Hepatocyte (in vitro differentiated cells): ENCODE data around the gene SSC5D. TPM values are rescaled to one million over a fixed set of nuclear protein-coding genes. Genes with fewer than 3 reads are reported as not detected.

Experiments used
- DNase-seq: peaks from one replicate; pipeline ENCODE4 v3.0.0-alpha.2; 2016; ENCODE audit warnings: low spot score
- H2AFZ ChIP-seq: fragments of 200-600 bp; sonication (generic); 2 replicates; pipeline ENCODE4 v1.6.0; 2016; ENCODE audit warnings: antibody characterized with exemption, mild to moderate bottlenecking
- H3K27ac ChIP-seq: fragments of 200-600 bp; sonication (generic); 2 replicates; pipeline ENCODE4 v1.5.1; 2016; ENCODE audit warnings: mild to moderate bottlenecking
- H3K27me3 ChIP-seq: fragments of 200-600 bp; sonication (generic); 2 replicates; pipeline ENCODE4 v1.6.1; 2016
- H3K36me3 ChIP-seq: fragments of 200-600 bp; sonication (generic); replicated peaks from 2 replicates; pipeline ENCODE4 v1.5.1; 2016; ENCODE audit warnings: low read depth; ENCODE audit not compliant: insufficient read depth
- H3K4me1 ChIP-seq: fragments of 200-600 bp; sonication (generic); 2 replicates; pipeline ENCODE4 v1.5.1; 2016; ENCODE audit warnings: mild to moderate bottlenecking, moderate library complexity; ENCODE audit not compliant: insufficient read depth
- H3K4me2 ChIP-seq: fragments of 200-600 bp; sonication (generic); 2 replicates; pipeline ENCODE4 v1.6.0; 2016
- H3K4me3 ChIP-seq: fragments of 200-600 bp; sonication (generic); 2 replicates; pipeline ENCODE4 v1.5.1; 2016; ENCODE audit warnings: mild to moderate bottlenecking
- H3K79me2 ChIP-seq: fragments of 200-600 bp; sonication (generic); 2 replicates; pipeline ENCODE4 v1.6.0; 2017; ENCODE audit warnings: mild to moderate bottlenecking
- H3K9me2 ChIP-seq: fragments of 200-600 bp; sonication (generic); replicated peaks from 2 replicates; pipeline ENCODE4 v1.6.0; 2017; ENCODE audit warnings: mild to moderate bottlenecking; ENCODE audit not compliant: insufficient read depth
- H3K9me3 ChIP-seq: fragments of 200-600 bp; sonication (generic); 2 replicates; pipeline ENCODE4 v1.5.1; 2016; ENCODE audit warnings: low read depth, mild to moderate bottlenecking
- H4K20me1 ChIP-seq: fragments of 200-600 bp; sonication (generic); 2 replicates; pipeline ENCODE4 v1.6.0; 2016; ENCODE audit warnings: mild to moderate bottlenecking; ENCODE audit not compliant: insufficient read depth, poor library complexity, severe bottlenecking
- EZH2 ChIP-seq: fragments of 200-600 bp; sonication (generic); IDR thresholded peaks from 2 replicates; pipeline ENCODE4 v1.6.1; 2016; ENCODE audit warnings: antibody characterized with exemption, mild to moderate bottlenecking, borderline replicate concordance
- EZH2phosphoT487 ChIP-seq: fragments of 200-600 bp; sonication (generic); IDR thresholded peaks from one replicate; pipeline ENCODE4 v1.6.1; 2018; ENCODE audit warnings: antibody characterized with exemption, mild to moderate bottlenecking, low read depth, moderate library complexity; ENCODE audit not compliant: unreplicated experiment, severe bottlenecking
- WGBS: methylation state at CpG from one replicate; pipeline ENCODE4 v1.1.6; 2016; ENCODE audit warnings: low lambda C conversion rate; ENCODE audit errors: missing lambda C conversion rate; 5-methylcytosine and 5-hydroxymethylcytosine counted together
- polyA plus RNA-seq: library from polyadenylated mRNA; unstranded; fragments of >200 nt; fragmentation: Nextera tagmentation; extraction: Ambion mirVana; gene quantifications from 2 replicates; pipeline ENCODE4 v1.2.1, GENCODE V29; 2016
- total RNA-seq: library from RNA; depleted of rRNA; stranded (reverse); fragments of >200 nt; gene quantifications from 2 replicates; pipeline ENCODE4 v1.2.3, GENCODE V29; 2014
- TF ChIP-seq, protein P1 (sequence below): fragments of 200-600 bp; sonication (generic); IDR thresholded peaks from 2 replicates; pipeline ENCODE4 v1.5.1; 2016; ENCODE audit warnings: antibody characterized with exemption, mild to moderate bottlenecking; ENCODE audit not compliant: poor library complexity

Gene SSC5D
- total and polyA plus RNA-seq, 2 experiments from 2014 or later = 0.80 to 5.1 TPM

DNA sequence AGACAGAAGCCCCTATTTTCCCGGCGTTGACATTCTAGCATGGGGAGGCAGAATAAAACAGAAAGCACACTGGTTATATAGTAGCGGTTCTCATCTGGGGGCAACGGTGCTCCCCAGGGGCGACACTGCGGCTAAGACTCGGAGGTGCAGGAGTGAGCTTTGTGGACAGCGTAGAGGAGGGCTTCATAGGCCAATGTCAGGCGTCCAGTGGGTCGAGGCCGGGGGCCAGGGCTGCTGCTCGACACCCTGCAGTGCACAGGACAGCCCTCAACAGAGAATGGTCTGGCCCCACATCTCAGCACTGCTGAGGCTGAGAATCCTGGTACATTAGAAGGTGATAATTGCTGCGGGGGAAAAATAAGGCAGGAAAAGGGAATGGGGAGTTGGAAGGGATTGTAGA is 10.3 kb upstream of the SSC5D start:
- no peak for TF ChIP-seq EZH2
- TF ChIP-seq EZH2phosphoT487 = no peak
- TF ChIP-seq, protein P1, sequence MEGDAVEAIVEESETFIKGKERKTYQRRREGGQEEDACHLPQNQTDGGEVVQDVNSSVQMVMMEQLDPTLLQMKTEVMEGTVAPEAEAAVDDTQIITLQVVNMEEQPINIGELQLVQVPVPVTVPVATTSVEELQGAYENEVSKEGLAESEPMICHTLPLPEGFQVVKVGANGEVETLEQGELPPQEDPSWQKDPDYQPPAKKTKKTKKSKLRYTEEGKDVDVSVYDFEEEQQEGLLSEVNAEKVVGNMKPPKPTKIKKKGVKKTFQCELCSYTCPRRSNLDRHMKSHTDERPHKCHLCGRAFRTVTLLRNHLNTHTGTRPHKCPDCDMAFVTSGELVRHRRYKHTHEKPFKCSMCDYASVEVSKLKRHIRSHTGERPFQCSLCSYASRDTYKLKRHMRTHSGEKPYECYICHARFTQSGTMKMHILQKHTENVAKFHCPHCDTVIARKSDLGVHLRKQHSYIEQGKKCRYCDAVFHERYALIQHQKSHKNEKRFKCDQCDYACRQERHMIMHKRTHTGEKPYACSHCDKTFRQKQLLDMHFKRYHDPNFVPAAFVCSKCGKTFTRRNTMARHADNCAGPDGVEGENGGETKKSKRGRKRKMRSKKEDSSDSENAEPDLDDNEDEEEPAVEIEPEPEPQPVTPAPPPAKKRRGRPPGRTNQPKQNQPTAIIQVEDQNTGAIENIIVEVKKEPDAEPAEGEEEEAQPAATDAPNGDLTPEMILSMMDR = no peak
- no peak for DNase-seq
- no peak overlapping the region for H2AFZ ChIP-seq
- H3K4me1 ChIP-seq = peaks cover 13% of the 10 kb centered on the region
- H3K9me3 ChIP-seq = no peaks in the 10 kb centered on the region
- no peak overlapping the region for H3K27ac ChIP-seq
- peaks cover 18% of the 10 kb centered on the region for H3K79me2 ChIP-seq
- H3K27me3 ChIP-seq = no peaks in the 10 kb centered on the region
- peak overlapping the region; percentile 83 for H3K4me2 ChIP-seq
- H3K4me3 ChIP-seq = no peak overlapping the region
- no peaks in the 10 kb centered on the region for H3K9me2 ChIP-seq
- no peaks in the 10 kb centered on the region for H3K36me3 ChIP-seq
- 91% methylated on average over 13 of the region's 13 CpGs for WGBS
- no peaks in the 10 kb centered on the region for H4K20me1 ChIP-seq

DNA sequence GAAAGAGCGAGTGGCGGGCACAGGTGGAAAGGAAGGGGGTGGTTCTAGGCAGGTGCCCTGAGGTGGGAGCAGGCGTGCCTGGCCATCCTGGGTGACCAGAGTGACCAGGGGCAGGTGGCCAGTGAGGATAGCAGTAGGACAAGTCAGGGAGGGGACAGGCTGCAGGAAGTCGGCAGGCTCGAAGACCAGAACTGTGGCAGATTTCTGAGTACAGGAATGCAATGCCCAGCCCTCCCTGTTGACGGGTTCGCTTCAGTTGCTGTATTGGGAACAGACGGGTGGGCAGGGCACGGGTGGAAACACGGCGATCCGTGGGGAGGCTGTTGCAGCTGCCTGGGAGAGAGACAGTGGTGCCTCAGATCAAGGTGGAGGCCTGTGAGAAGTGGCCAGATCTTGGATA is 9.9 kb upstream of the SSC5D start:
- TF ChIP-seq EZH2 = no peak
- TF ChIP-seq, protein P1 = no peak
- no peak for TF ChIP-seq EZH2phosphoT487
- H3K36me3 ChIP-seq = no peaks in the 10 kb centered on the region
- H4K20me1 ChIP-seq = no peaks in the 10 kb centered on the region
- H3K27ac ChIP-seq = no peak overlapping the region
- H3K79me2 ChIP-seq = peaks cover 18% of the 10 kb centered on the region
- H3K4me3 ChIP-seq = no peak overlapping the region
- no peak overlapping the region for H2AFZ ChIP-seq
- WGBS = 97% methylated on average over 10 of the region's 12 CpGs
- H3K4me1 ChIP-seq = peaks cover 13% of the 10 kb centered on the region
- H3K4me2 ChIP-seq = peak overlapping the region; percentile 83
- no peaks in the 10 kb centered on the region for H3K9me3 ChIP-seq
- no peaks in the 10 kb centered on the region for H3K27me3 ChIP-seq
- no peak for DNase-seq
- H3K9me2 ChIP-seq = no peaks in the 10 kb centered on the region

DNA sequence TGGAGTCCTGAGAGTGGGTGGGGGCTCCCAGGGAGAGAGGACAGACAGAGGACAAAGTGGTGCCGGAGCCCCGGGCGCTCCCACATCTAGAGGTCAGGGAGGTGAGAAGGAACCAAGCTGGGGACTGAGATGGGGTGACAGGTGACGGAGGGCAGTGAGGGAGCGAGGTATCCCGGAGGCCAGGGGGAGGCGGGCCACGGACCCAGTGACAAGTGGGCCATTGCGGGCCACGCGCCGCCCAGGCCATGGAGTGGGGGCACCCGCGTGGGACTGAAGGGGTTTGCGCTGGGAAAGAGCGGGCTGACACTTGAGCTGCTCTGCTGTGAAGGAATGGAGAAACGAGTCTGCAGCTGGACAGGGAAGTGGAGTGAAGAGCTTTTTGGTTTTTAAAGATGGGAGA is 9.2 kb upstream of the SSC5D start:
- H3K27me3 ChIP-seq = no peaks in the 10 kb centered on the region
- no peak overlapping the region for H3K27ac ChIP-seq
- DNase-seq = no peak
- H4K20me1 ChIP-seq = no peaks in the 10 kb centered on the region
- H3K4me3 ChIP-seq = no peak overlapping the region
- peaks cover 20% of the 10 kb centered on the region for H3K79me2 ChIP-seq
- TF ChIP-seq EZH2phosphoT487 = no peak
- TF ChIP-seq EZH2 = no peak
- TF ChIP-seq, protein P1 = no peak
- H3K9me2 ChIP-seq = no peaks in the 10 kb centered on the region
- H3K36me3 ChIP-seq = no peaks in the 10 kb centered on the region
- WGBS = 91% methylated on average over 17 of the region's 17 CpGs
- H3K4me2 ChIP-seq = no peak overlapping the region
- H3K9me3 ChIP-seq = no peaks in the 10 kb centered on the region
- no peak overlapping the region for H2AFZ ChIP-seq
- H3K4me1 ChIP-seq = peaks cover 13% of the 10 kb centered on the region
